Endodermal cell (in vitro differentiated cells): ENCODE data around the gene WDR26. TPM values are rescaled to one million over a fixed set of nuclear protein-coding genes. Genes with fewer than 3 reads are reported as not detected.

Experiments used
- DNase-seq: peaks from one replicate; pipeline ENCODE4 v3.0.0-alpha.2; 2017
- H3K27ac ChIP-seq: 2 replicates; pipeline ENCODE4 v1.5.1; 2013; ENCODE audit warnings: mild to moderate bottlenecking, low read depth, low read length, moderate library complexity
- H3K27me3 ChIP-seq: 2 replicates; pipeline ENCODE4 v1.6.1; 2013; ENCODE audit warnings: mild to moderate bottlenecking, low read length, moderate library complexity; ENCODE audit not compliant: insufficient read depth, control insufficient read depth, poor library complexity, severe bottlenecking
- H3K36me3 ChIP-seq: 2 replicates; pipeline ENCODE4 v1.7.0; 2013; ENCODE audit warnings: mild to moderate bottlenecking, low read length, moderate library complexity; ENCODE audit not compliant: control insufficient read depth, insufficient read depth
- H3K4me1 ChIP-seq: one replicate; pipeline ENCODE4 v1.7.0; 2013; ENCODE audit warnings: low read length; ENCODE audit not compliant: control insufficient read depth, insufficient read depth
- H3K4me3 ChIP-seq: 2 replicates; pipeline ENCODE4 v1.5.1; 2013; ENCODE audit warnings: mild to moderate bottlenecking, low read length, moderate library complexity
- H3K9ac ChIP-seq: 2 replicates; pipeline ENCODE4 v1.6.1; 2013; ENCODE audit warnings: mild to moderate bottlenecking, low read length, moderate library complexity; ENCODE audit not compliant: poor library complexity, severe bottlenecking; ENCODE audit errors: extremely low read depth
- H3K9me3 ChIP-seq: 2 replicates; pipeline ENCODE4 v1.6.1; 2013; ENCODE audit warnings: mild to moderate bottlenecking, low read length, moderate library complexity; ENCODE audit not compliant: control insufficient read depth
- H3K27ac Mint-ChIP-seq: 2 replicates; pipeline ENCODE4 v1.8.0; 2020; ENCODE audit warnings: mixed read lengths
- H3K27me3 Mint-ChIP-seq: 2 replicates; pipeline ENCODE4 v1.8.0; 2021; ENCODE audit warnings: mild to moderate bottlenecking, mixed read lengths; ENCODE audit not compliant: insufficient read depth
- H3K36me3 Mint-ChIP-seq: 2 replicates; pipeline ENCODE4 v1.8.0; 2020; ENCODE audit warnings: low read depth, mixed read lengths
- H3K4me1 Mint-ChIP-seq: 2 replicates; pipeline ENCODE4 v1.8.0; 2020; ENCODE audit warnings: mixed read lengths
- H3K4me3 Mint-ChIP-seq: 2 replicates; pipeline ENCODE4 v1.8.0; 2020; ENCODE audit warnings: mild to moderate bottlenecking, moderate library complexity, mixed read lengths
- H3K9me3 Mint-ChIP-seq: 2 replicates; pipeline ENCODE4 v1.8.0; 2020; ENCODE audit warnings: mild to moderate bottlenecking, mixed read lengths
- CTCF ChIP-seq: fragments of 200-600 bp; sonication (generic); conservative IDR thresholded peaks from 2 replicates; pipeline ENCODE4 v1.5.0; 2021; ENCODE audit warnings: antibody characterized with exemption, mild to moderate bottlenecking
- WGBS, 2 experiments: methylation state at CpG; one replicate each; pipeline versions ENCODE4 v1.1.5 to v1.1.7; 2013; ENCODE audit warnings: missing lambda C conversion rate in 2 of 2, mixed read lengths in 1 of 2; ENCODE audit not compliant: insufficient coverage in 1 of 2, insufficient read length in 1 of 2; 5-methylcytosine and 5-hydroxymethylcytosine counted together
- total RNA-seq, 2 donors: library from RNA; stranded (reverse); fragmentation: NEBNext Ultra II Directional in 1 of 2; extraction: Animal tissue kit (Norgen Biotek cat#: 25700) in 1 of 2; gene quantifications; 2 replicates in 1 of 2; 3 replicates in 1 of 2; pipeline ENCODE4 v1.2.1, GENCODE V29; 2021

WDR26 gene
- total RNA-seq, 2 donors from 2014 or later: 75.9 to 79.0 TPM

GRCh38 chr1:224425279-224425884 is 9.2 kb downstream of the WDR26 start:
- Mint-ChIP-seq H3K27me3 (no peaks in the 10 kb centered on the region), H3K4me3 (no peak overlapping the region), H3K9me3 (no peaks in the 10 kb centered on the region), H3K27ac (no peak overlapping the region), H3K36me3 (peaks cover 76% of the 10 kb centered on the region), H3K4me1 (no peaks in the 10 kb centered on the region)
- WGBS, 2 experiments: 91 to 95% methylated on average over 2 to 6 of the region's 6 CpGs
- no peak for DNase-seq
- no peaks in the 10 kb centered on the region for H3K27me3 ChIP-seq
- H3K9me3 ChIP-seq: no peaks in the 10 kb centered on the region
- no peak overlapping the region for H3K27ac ChIP-seq
- no peak overlapping the region for H3K9ac ChIP-seq
- H3K36me3 ChIP-seq: peaks cover 93% of the 10 kb centered on the region
- TF ChIP-seq CTCF: no peak
- H3K4me3 ChIP-seq: no peak overlapping the region
- no peaks in the 10 kb centered on the region for H3K4me1 ChIP-seq

GRCh38 chr1:224420106-224420505 is 14.5 kb downstream of the WDR26 start:
- H3K27me3 ChIP-seq: no peaks in the 10 kb centered on the region
- no peak overlapping the region for H3K4me3 ChIP-seq
- no peak overlapping the region for H3K9ac ChIP-seq
- H3K27ac ChIP-seq: no peak overlapping the region
- no peaks in the 10 kb centered on the region for H3K4me1 ChIP-seq
- Mint-ChIP-seq H3K9me3 (no peaks in the 10 kb centered on the region), H3K36me3 (peaks cover 86% of the 10 kb centered on the region), H3K4me3 (no peak overlapping the region), H3K27ac (no peak overlapping the region), H3K4me1 (no peaks in the 10 kb centered on the region), H3K27me3 (no peaks in the 10 kb centered on the region)
- DNase-seq: no peak
- H3K9me3 ChIP-seq: peaks cover 11% of the 10 kb centered on the region
- peaks cover 97% of the 10 kb centered on the region for H3K36me3 ChIP-seq
- TF ChIP-seq CTCF: no peak

- H3K4me3 Mint-ChIP-seq: no peak overlapping the region
- no peaks in the 10 kb centered on the region for H3K27me3 Mint-ChIP-seq
- H3K27me3 ChIP-seq: no peaks in the 10 kb centered on the region
- H3K9ac ChIP-seq: no peak overlapping the region
- H3K4me1 Mint-ChIP-seq: peaks cover 1% of the 10 kb centered on the region
- H3K27ac ChIP-seq: no peak overlapping the region
- no peak overlapping the region for H3K4me3 ChIP-seq
- 94% methylated on average over 1 of the region's 1 CpG; no CpG with 5 or more reads in 1 of the 2 experiments for WGBS, 2 experiments
- peaks cover 64% of the 10 kb centered on the region for H3K36me3 Mint-ChIP-seq
- no peaks in the 10 kb centered on the region for H3K9me3 Mint-ChIP-seq
- H3K36me3 ChIP-seq: peaks cover 79% of the 10 kb centered on the region
- no peak for TF ChIP-seq CTCF
- H3K9me3 ChIP-seq: peaks cover 2% of the 10 kb centered on the region
- peak overlapping the region; percentile 58 for H3K27ac Mint-ChIP-seq
- no peak for DNase-seq
- no peaks in the 10 kb centered on the region for H3K4me1 ChIP-seq
Observed at GRCh38 chr1:224411766-224412165, 22.8 kb downstream of the WDR26 start.
